ENCODE data around the gene BARX2. TPM values are rescaled to one million over a fixed set of nuclear protein-coding genes. Genes with fewer than 3 reads are reported as not detected.

BARX2 gene
- polyA plus RNA-seq, 1 donor from 2014 or later = not detected

GRCh38 chr11:129396454-129396853, 20.8 kb downstream of the BARX2 start:
- Histone ChIP-seq H4K20me1 (ENCODE audit: insufficient read depth) (no peaks in the 10 kb centered on the region), H2AFZ (ENCODE audit: low read depth, low read length) (no peak overlapping the region), H3K27ac (ENCODE audit: low read length) (no peak overlapping the region), H3K4me2 (ENCODE audit: low read length) (no peak overlapping the region), H3K36me3 (ENCODE audit: insufficient read depth, low read length) (no peaks in the 10 kb centered on the region), H3F3A (ENCODE audit: insufficient read depth, low read length, poor library complexity, severe bottlenecking) (no peaks in the 10 kb centered on the region), H3K9ac (ENCODE audit: low read length) (no peak overlapping the region), H3K9me2 (ENCODE audit: insufficient read depth, low read length) (no peaks in the 10 kb centered on the region), H3K4me3 (ENCODE audit: low read length) (no peak overlapping the region), H3K9me3 (ENCODE audit: low read length) (no peaks in the 10 kb centered on the region), H3K27me3 (ENCODE audit: insufficient read depth, low read depth, low read length) (no peaks in the 10 kb centered on the region), H3K79me2 (replicated peaks; ENCODE audit: insufficient read depth, low read length) (no peaks in the 10 kb centered on the region)
- TF ChIP-seq EZH2 (IDR thresholded peaks at IDR 0.05; ENCODE audit: borderline replicate concordance, insufficient read depth, low read length, poor library complexity, severe bottlenecking) (no peak), MXI1 (conservative IDR thresholded peaks at IDR 0.05; ENCODE audit: poor library complexity, severe bottlenecking) (no peak), RAD21 (conservative IDR thresholded peaks at IDR 0.05) (no peak), REST (IDR thresholded peaks at IDR 0.05; ENCODE audit: borderline replicate concordance) (no peak), EP300 (conservative IDR thresholded peaks at IDR 0.05; ENCODE audit: poor library complexity, severe bottlenecking) (no peak), CTCF (IDR thresholded peaks at IDR 0.05; ENCODE audit: poor library complexity, severe bottlenecking) (no peak), POLR2AphosphoS5 (IDR thresholded peaks at IDR 0.05) (no peak), TAF1 (IDR thresholded peaks at IDR 0.05; ENCODE audit: low read depth) (no peak), SMC3 (conservative IDR thresholded peaks at IDR 0.05; ENCODE audit: poor library complexity) (no peak)

- no peak for TF ChIP-seq RAD21 (conservative IDR thresholded peaks at IDR 0.05)
- no peak for TF ChIP-seq EP300 (conservative IDR thresholded peaks at IDR 0.05; ENCODE audit: poor library complexity, severe bottlenecking)
- no peak for TF ChIP-seq TAF1 (IDR thresholded peaks at IDR 0.05; ENCODE audit: low read depth)
- Histone ChIP-seq H3K79me2 (replicated peaks; ENCODE audit: insufficient read depth, low read length) (no peaks in the 10 kb centered on the region), H3K4me2 (ENCODE audit: low read length) (no peak overlapping the region), H3K36me3 (ENCODE audit: insufficient read depth, low read length) (no peaks in the 10 kb centered on the region), H3K9me3 (ENCODE audit: low read length) (no peaks in the 10 kb centered on the region), H3K27ac (ENCODE audit: low read length) (no peak overlapping the region), H3K9ac (ENCODE audit: low read length) (no peak overlapping the region), H4K20me1 (ENCODE audit: insufficient read depth) (no peaks in the 10 kb centered on the region), H3K27me3 (ENCODE audit: insufficient read depth, low read depth, low read length) (no peaks in the 10 kb centered on the region), H3K4me3 (ENCODE audit: low read length) (no peak overlapping the region), H3F3A (ENCODE audit: insufficient read depth, low read length, poor library complexity, severe bottlenecking) (no peaks in the 10 kb centered on the region), H3K9me2 (ENCODE audit: insufficient read depth, low read length) (no peaks in the 10 kb centered on the region), H2AFZ (ENCODE audit: low read depth, low read length) (no peak overlapping the region)
Measured at GRCh38 chr11:129402206-129403171, 26.8 kb downstream of the BARX2 start.

Measured in neural cell (in vitro differentiated cells).